ENCODE measurements around the gene HIVEP1. TPM values are rescaled to one million over a fixed set of nuclear protein-coding genes. Genes with fewer than 3 reads are reported as not detected.

HIVEP1 gene
- total RNA-seq, 1 donor from 2014 or later = 69.4 TPM

- peaks cover 14% of the 10 kb centered on the region for H3K36me3 Mint-ChIP-seq
- H3K27me3 Mint-ChIP-seq (ENCODE audit: low read depth) = no peaks in the 10 kb centered on the region
- H3K4me1 Mint-ChIP-seq = peaks cover 10% of the 10 kb centered on the region
- H3K9me3 Mint-ChIP-seq = peaks cover 9% of the 10 kb centered on the region
- TF ChIP-seq, protein P1, sequence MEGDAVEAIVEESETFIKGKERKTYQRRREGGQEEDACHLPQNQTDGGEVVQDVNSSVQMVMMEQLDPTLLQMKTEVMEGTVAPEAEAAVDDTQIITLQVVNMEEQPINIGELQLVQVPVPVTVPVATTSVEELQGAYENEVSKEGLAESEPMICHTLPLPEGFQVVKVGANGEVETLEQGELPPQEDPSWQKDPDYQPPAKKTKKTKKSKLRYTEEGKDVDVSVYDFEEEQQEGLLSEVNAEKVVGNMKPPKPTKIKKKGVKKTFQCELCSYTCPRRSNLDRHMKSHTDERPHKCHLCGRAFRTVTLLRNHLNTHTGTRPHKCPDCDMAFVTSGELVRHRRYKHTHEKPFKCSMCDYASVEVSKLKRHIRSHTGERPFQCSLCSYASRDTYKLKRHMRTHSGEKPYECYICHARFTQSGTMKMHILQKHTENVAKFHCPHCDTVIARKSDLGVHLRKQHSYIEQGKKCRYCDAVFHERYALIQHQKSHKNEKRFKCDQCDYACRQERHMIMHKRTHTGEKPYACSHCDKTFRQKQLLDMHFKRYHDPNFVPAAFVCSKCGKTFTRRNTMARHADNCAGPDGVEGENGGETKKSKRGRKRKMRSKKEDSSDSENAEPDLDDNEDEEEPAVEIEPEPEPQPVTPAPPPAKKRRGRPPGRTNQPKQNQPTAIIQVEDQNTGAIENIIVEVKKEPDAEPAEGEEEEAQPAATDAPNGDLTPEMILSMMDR (IDR thresholded peaks at IDR 0.05; ENCODE audit: unreplicated experiment) = no peak
- no peak overlapping the region for H3K4me3 Mint-ChIP-seq
- peak overlapping the region; percentile 14 for H3K27ac Mint-ChIP-seq
- no peak for DNase-seq (ENCODE audit: low spot score in 2 of 2, unreplicated experiment in 2 of 2)
Measured at GRCh38 chr6:12147557-12148316, 135.6 kb downstream of the HIVEP1 start.

- TF ChIP-seq, protein P1 (IDR thresholded peaks at IDR 0.05; ENCODE audit: unreplicated experiment) = no peak
- H3K4me1 Mint-ChIP-seq = peaks cover 10% of the 10 kb centered on the region
Measured at GRCh38 chr6:12148317-12148801, 136.2 kb downstream of the HIVEP1 start.

DNA sequence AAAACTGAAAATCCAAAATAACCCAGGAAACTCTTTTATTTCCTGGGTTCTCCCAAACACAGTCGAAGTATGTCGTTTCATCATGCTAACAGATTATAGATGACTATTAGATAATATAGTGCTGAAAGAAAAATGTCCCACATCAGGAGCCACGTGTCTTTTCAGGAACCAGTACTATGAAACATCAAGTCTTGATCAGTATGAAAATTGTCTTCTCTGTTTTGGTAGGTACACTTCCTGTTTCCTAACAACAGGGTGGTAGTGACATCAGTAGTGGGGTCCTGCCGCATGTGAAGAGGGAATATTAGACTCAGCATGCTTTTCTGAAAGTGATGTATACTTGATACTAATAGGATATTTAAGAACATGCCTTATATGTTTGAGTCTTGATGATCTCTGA is 136.7 kb downstream of the HIVEP1 start:
- DNase-seq (ENCODE audit: low spot score in 2 of 2, unreplicated experiment in 2 of 2) = no peak
- Mint-ChIP-seq H3K27me3 (ENCODE audit: low read depth) (no peaks in the 10 kb centered on the region), H3K4me1 (peaks cover 10% of the 10 kb centered on the region), H3K36me3 (peaks cover 5% of the 10 kb centered on the region), H3K9me3 (peaks cover 2% of the 10 kb centered on the region), H3K27ac (no peak overlapping the region), H3K4me3 (no peak overlapping the region)
- TF ChIP-seq, protein P1 (IDR thresholded peaks at IDR 0.05; ENCODE audit: unreplicated experiment) = no peak

More at GRCh38 chr6:12148317-12148801, 136.2 kb downstream of the HIVEP1 start:
- Mint-ChIP-seq H3K27ac (no peak overlapping the region), H3K27me3 (ENCODE audit: low read depth) (no peaks in the 10 kb centered on the region), H3K4me3 (no peak overlapping the region), H3K36me3 (peaks cover 9% of the 10 kb centered on the region), H3K9me3 (peaks cover 7% of the 10 kb centered on the region)
- DNase-seq (ENCODE audit: low spot score in 2 of 2, unreplicated experiment in 2 of 2) = no peak

- peak overlapping the region; percentile 3 for H3K27ac Mint-ChIP-seq
- peaks cover 2% of the 10 kb centered on the region for H3K9me3 Mint-ChIP-seq
- H3K4me3 Mint-ChIP-seq = no peak overlapping the region
- TF ChIP-seq, protein P1 (IDR thresholded peaks at IDR 0.05; ENCODE audit: unreplicated experiment) = no peak
- no peaks in the 10 kb centered on the region for H3K27me3 Mint-ChIP-seq (ENCODE audit: low read depth)
- H3K36me3 Mint-ChIP-seq = peaks cover 4% of the 10 kb centered on the region
- no peak for DNase-seq (ENCODE audit: low spot score in 2 of 2, unreplicated experiment in 2 of 2)
- H3K4me1 Mint-ChIP-seq = peaks cover 10% of the 10 kb centered on the region
Measured at GRCh38 chr6:12149944-12150510, 137.9 kb downstream of the HIVEP1 start.

- Mint-ChIP-seq H3K9me3 (peaks cover 7% of the 10 kb centered on the region), H3K36me3 (peaks cover 13% of the 10 kb centered on the region), H3K27me3 (ENCODE audit: low read depth) (no peaks in the 10 kb centered on the region), H3K27ac (no peak overlapping the region), H3K4me3 (no peak overlapping the region), H3K4me1 (peaks cover 10% of the 10 kb centered on the region)
- DNase-seq (ENCODE audit: low spot score in 2 of 2, unreplicated experiment in 2 of 2) = no peak
- TF ChIP-seq, protein P1 (IDR thresholded peaks at IDR 0.05; ENCODE audit: unreplicated experiment) = peak; percentile 31
Measured at GRCh38 chr6:12150812-12151432, 138.8 kb downstream of the HIVEP1 start.

Data from mesothelial cell of epicardium (in vitro differentiated cells).